Peyer's patch (tissue), 4 donors: ENCODE data around the gene TH.

ENCODE experiments used
- CTCF ChIP-seq, 6 experiments: fragments of 450-650 bp in 4 of 6; fragments of 200-600 bp in 2 of 6; sonication (generic) in 1 of 6; IDR thresholded peaks; one replicate each; pipeline ENCODE4 v1.5.1; 2017 to 2019; ENCODE audit warnings: antibody characterized with exemption in 6 of 6, mild to moderate bottlenecking in 3 of 6, moderate library complexity in 1 of 6
- POLR2A ChIP-seq, 2 donors: fragments of 450-650 bp; IDR thresholded peaks; one replicate each; pipeline ENCODE4 v1.5.1; 2017; ENCODE audit warnings: antibody characterized with exemption in 2 of 2, mild to moderate bottlenecking in 2 of 2, moderate library complexity in 2 of 2

GRCh38 chr11:2136952-2137201 lies 34.7 kb downstream of the TH start:
- TF ChIP-seq POLR2A (IDR thresholded peaks at IDR 0.05) (no peak), CTCF (IDR thresholded peaks at IDR 0.05) (no peak)
